ELF-1 (cell line): ENCODE measurements around the gene UBE2D3.

Experiments used
- DNase-seq: peaks from one replicate; pipeline ENCODE4 v3.0.0-alpha.2; 2016; ENCODE audit warnings: low read depth, low spot score

UBE2D3 gene

GRCh38 chr4:102758241-102759160, 68.8 kb downstream of the UBE2D3 start:
- no peak for DNase-seq

GRCh38 chr4:102757681-102758080, 69.7 kb downstream of the UBE2D3 start:
- DNase-seq: peak; percentile 53

- DNase-seq: no peak
These were observed 73.3 kb downstream of the UBE2D3 start for GRCh38 chr4:102754044-102754443.

- no peak for DNase-seq
These were observed 75.4 kb downstream of the UBE2D3 start for GRCh38 chr4:102751941-102752340.
